ENCODE measurements around the gene ALPL.

DNA sequence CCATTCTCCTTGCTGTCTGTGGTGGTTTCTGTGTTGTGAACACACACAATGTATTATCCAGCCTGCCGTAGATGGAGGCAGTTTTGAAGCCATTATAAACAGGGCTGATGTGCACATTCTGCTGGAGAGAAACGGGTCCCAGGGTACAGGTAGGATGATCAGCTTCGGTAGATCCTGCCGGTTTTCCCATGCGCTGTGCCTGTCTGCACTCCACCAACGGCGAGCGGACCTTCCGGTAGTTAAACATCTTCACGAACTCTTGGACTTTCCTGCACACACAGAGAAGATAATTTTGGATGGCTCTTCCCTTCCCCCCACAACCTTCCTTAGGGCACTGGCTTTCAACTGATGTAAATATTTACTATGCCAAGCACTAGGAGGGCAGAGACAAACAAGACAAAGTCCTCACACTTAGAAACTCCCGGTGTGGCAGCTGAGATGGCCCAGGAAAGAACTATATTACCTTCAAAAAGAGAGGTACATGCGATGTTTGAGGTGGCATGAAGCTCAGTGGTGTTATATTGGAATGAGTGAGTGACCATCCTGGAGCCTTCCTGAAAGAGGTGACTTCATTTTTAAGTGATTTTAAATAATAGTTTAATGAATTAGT lies 41.7 kb downstream of the ALPL start:
- no peak for TF ChIP-seq EZH2 (IDR thresholded peaks at IDR 0.05; ENCODE audit: low read length, unreplicated experiment)
- TF ChIP-seq EZH2phosphoT487 (IDR thresholded peaks at IDR 0.05; ENCODE audit: borderline replicate concordance, low read length) = no peak
- TF ChIP-seq, protein P1, sequence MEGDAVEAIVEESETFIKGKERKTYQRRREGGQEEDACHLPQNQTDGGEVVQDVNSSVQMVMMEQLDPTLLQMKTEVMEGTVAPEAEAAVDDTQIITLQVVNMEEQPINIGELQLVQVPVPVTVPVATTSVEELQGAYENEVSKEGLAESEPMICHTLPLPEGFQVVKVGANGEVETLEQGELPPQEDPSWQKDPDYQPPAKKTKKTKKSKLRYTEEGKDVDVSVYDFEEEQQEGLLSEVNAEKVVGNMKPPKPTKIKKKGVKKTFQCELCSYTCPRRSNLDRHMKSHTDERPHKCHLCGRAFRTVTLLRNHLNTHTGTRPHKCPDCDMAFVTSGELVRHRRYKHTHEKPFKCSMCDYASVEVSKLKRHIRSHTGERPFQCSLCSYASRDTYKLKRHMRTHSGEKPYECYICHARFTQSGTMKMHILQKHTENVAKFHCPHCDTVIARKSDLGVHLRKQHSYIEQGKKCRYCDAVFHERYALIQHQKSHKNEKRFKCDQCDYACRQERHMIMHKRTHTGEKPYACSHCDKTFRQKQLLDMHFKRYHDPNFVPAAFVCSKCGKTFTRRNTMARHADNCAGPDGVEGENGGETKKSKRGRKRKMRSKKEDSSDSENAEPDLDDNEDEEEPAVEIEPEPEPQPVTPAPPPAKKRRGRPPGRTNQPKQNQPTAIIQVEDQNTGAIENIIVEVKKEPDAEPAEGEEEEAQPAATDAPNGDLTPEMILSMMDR (conservative IDR thresholded peaks at IDR 0.05; ENCODE audit: low read depth, low read length) = no peak

Data from PC-3 (cell line).